SK-N-SH (cell line): Measurements from ENCODE around the gene TRPM2.

Experiments
- EZH2phosphoT487 ChIP-seq: fragments of 200-600 bp; sonication (generic); IDR thresholded peaks from 2 replicates; pipeline ENCODE4 v1.6.1; 2017; ENCODE audit warnings: low read depth, mixed run types, mild to moderate bottlenecking, antibody characterized with exemption, moderate library complexity, borderline replicate concordance
- FOSL2 ChIP-seq: IDR thresholded peaks from 2 replicates; pipeline ENCODE4 v1.4.0; 2012; ENCODE audit warnings: low read depth, mild to moderate bottlenecking, moderate library complexity, borderline replicate concordance
- PBX3 ChIP-seq: IDR thresholded peaks from 2 replicates; pipeline ENCODE4; 2012
- POLR2AphosphoS5 ChIP-seq: IDR thresholded peaks from 2 replicates; pipeline ENCODE4 v1.6.1; 2012; ENCODE audit warnings: low read depth, low read length
- RAD21 ChIP-seq: IDR thresholded peaks from 2 replicates; pipeline ENCODE4 v1.6.1; 2012; ENCODE audit warnings: mild to moderate bottlenecking, low read length
- RCOR1 ChIP-seq: fragments of 150-350 bp; IDR thresholded peaks from 2 replicates; pipeline ENCODE4 v1.6.1; 2017; ENCODE audit warnings: antibody characterized with exemption, low read length
- TAF1 ChIP-seq: IDR thresholded peaks from 2 replicates; pipeline ENCODE4 v1.6.1; 2012; ENCODE audit warnings: low read depth, mild to moderate bottlenecking, low read length, moderate library complexity, borderline replicate concordance
- TF ChIP-seq, protein P1 (sequence below): fragments of 200-600 bp; sonication (generic); IDR thresholded peaks from 2 replicates; pipeline ENCODE4 v1.6.1; 2017; ENCODE audit warnings: antibody characterized with exemption, mild to moderate bottlenecking, moderate library complexity
- TF ChIP-seq, protein P2 (sequence below): IDR thresholded peaks from 2 replicates; pipeline ENCODE4 v1.6.1; 2012; ENCODE audit warnings: mild to moderate bottlenecking, low read depth, low read length, moderate library complexity

DNA sequence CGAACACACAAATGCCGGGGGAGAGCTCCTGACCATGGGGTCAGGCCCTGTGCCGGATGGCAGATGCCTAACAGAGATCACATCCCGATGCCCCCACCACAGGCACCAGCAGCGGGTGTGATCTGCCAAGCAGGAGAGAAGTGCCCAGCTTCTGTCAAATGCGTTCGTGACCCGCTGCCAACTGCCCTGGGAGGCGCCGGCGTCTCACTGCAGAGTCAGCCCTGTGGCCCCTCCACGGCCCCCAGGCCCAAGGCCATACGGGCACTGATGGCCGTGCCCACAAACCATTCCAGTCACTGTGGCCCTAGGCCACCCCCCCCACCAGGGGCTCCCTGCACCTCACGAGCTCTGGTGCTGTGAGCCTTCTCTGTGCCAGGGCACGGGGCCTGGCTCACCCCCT lies 22.2 kb upstream of the TRPM2 start:
- TF ChIP-seq, protein P1, sequence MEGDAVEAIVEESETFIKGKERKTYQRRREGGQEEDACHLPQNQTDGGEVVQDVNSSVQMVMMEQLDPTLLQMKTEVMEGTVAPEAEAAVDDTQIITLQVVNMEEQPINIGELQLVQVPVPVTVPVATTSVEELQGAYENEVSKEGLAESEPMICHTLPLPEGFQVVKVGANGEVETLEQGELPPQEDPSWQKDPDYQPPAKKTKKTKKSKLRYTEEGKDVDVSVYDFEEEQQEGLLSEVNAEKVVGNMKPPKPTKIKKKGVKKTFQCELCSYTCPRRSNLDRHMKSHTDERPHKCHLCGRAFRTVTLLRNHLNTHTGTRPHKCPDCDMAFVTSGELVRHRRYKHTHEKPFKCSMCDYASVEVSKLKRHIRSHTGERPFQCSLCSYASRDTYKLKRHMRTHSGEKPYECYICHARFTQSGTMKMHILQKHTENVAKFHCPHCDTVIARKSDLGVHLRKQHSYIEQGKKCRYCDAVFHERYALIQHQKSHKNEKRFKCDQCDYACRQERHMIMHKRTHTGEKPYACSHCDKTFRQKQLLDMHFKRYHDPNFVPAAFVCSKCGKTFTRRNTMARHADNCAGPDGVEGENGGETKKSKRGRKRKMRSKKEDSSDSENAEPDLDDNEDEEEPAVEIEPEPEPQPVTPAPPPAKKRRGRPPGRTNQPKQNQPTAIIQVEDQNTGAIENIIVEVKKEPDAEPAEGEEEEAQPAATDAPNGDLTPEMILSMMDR = no peak
- TF ChIP-seq FOSL2 (no peak), RCOR1 (no peak), POLR2AphosphoS5 (no peak), TAF1 (no peak), EZH2phosphoT487 (no peak), RAD21 (no peak), PBX3 (no peak)
- TF ChIP-seq, protein P2, sequence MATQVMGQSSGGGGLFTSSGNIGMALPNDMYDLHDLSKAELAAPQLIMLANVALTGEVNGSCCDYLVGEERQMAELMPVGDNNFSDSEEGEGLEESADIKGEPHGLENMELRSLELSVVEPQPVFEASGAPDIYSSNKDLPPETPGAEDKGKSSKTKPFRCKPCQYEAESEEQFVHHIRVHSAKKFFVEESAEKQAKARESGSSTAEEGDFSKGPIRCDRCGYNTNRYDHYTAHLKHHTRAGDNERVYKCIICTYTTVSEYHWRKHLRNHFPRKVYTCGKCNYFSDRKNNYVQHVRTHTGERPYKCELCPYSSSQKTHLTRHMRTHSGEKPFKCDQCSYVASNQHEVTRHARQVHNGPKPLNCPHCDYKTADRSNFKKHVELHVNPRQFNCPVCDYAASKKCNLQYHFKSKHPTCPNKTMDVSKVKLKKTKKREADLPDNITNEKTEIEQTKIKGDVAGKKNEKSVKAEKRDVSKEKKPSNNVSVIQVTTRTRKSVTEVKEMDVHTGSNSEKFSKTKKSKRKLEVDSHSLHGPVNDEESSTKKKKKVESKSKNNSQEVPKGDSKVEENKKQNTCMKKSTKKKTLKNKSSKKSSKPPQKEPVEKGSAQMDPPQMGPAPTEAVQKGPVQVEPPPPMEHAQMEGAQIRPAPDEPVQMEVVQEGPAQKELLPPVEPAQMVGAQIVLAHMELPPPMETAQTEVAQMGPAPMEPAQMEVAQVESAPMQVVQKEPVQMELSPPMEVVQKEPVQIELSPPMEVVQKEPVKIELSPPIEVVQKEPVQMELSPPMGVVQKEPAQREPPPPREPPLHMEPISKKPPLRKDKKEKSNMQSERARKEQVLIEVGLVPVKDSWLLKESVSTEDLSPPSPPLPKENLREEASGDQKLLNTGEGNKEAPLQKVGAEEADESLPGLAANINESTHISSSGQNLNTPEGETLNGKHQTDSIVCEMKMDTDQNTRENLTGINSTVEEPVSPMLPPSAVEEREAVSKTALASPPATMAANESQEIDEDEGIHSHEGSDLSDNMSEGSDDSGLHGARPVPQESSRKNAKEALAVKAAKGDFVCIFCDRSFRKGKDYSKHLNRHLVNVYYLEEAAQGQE = no peak
